Hepatocyte (in vitro differentiated cells): ENCODE measurements around the gene CDH10.

Experiments used
- EZH2 ChIP-seq: fragments of 200-600 bp; sonication (generic); IDR thresholded peaks from 2 replicates; pipeline ENCODE4 v1.6.1; 2016; ENCODE audit warnings: antibody characterized with exemption, mild to moderate bottlenecking, borderline replicate concordance
- EZH2phosphoT487 ChIP-seq: fragments of 200-600 bp; sonication (generic); IDR thresholded peaks from one replicate; pipeline ENCODE4 v1.6.1; 2018; ENCODE audit warnings: antibody characterized with exemption, mild to moderate bottlenecking, low read depth, moderate library complexity; ENCODE audit not compliant: unreplicated experiment, severe bottlenecking
- TF ChIP-seq, protein P1 (sequence below): fragments of 200-600 bp; sonication (generic); IDR thresholded peaks from 2 replicates; pipeline ENCODE4 v1.5.1; 2016; ENCODE audit warnings: antibody characterized with exemption, mild to moderate bottlenecking; ENCODE audit not compliant: poor library complexity

DNA sequence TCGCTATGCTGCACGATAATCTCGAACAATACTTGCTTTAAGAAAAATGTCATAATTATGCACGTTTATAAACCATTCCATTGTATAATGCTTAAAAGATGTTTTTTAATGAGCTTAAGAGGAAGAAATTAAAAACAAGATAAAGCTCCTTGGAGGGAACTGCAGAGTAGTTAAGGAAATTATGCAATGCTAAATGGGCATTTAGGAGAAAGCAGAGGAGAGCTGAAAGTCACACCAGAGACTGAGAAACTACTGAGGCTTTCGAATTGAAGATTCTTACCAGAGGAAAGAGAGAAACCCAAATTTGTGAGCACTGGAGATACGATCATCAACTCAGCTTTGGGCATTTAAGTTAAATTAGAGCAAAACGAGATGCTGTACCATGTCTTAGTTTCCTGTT, 119.4 kb downstream of the CDH10 start:
- TF ChIP-seq, protein P1, sequence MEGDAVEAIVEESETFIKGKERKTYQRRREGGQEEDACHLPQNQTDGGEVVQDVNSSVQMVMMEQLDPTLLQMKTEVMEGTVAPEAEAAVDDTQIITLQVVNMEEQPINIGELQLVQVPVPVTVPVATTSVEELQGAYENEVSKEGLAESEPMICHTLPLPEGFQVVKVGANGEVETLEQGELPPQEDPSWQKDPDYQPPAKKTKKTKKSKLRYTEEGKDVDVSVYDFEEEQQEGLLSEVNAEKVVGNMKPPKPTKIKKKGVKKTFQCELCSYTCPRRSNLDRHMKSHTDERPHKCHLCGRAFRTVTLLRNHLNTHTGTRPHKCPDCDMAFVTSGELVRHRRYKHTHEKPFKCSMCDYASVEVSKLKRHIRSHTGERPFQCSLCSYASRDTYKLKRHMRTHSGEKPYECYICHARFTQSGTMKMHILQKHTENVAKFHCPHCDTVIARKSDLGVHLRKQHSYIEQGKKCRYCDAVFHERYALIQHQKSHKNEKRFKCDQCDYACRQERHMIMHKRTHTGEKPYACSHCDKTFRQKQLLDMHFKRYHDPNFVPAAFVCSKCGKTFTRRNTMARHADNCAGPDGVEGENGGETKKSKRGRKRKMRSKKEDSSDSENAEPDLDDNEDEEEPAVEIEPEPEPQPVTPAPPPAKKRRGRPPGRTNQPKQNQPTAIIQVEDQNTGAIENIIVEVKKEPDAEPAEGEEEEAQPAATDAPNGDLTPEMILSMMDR: no peak
- no peak for TF ChIP-seq EZH2phosphoT487
- no peak for TF ChIP-seq EZH2
